HL-60 (cell line): Measurements from ENCODE around the gene BCCIP.

Source experiments
- DNase-seq, 2 experiments: peaks; one replicate each; pipeline ENCODE4 v3.0.0-alpha.2; 2010 to 2020; ENCODE audit warnings: low read depth in 1 of 2, low spot score in 1 of 2
- H3K27ac ChIP-seq: fragments of 250-450 bp; sonication (Bioruptor Pico); replicated peaks from 2 replicates; pipeline ENCODE4 v1.5.1; 2020; ENCODE audit warnings: mild to moderate bottlenecking, moderate library complexity
- H3K27me3 ChIP-seq: fragments of 250-450 bp; sonication (Bioruptor Pico); 2 replicates; pipeline ENCODE4 v1.5.1; 2021; ENCODE audit warnings: mild to moderate bottlenecking, moderate library complexity; ENCODE audit not compliant: insufficient read depth, poor library complexity, severe bottlenecking
- H3K4me3 ChIP-seq: replicated peaks from 2 replicates; pipeline ENCODE4 v1.5.1; 2011; ENCODE audit warnings: mild to moderate bottlenecking, control low read depth, low read length; ENCODE audit not compliant: insufficient read depth
- GABPA ChIP-seq: IDR thresholded peaks from 2 replicates; pipeline ENCODE4 v1.6.1; 2012; ENCODE audit warnings: low read depth
- POLR2AphosphoS5 ChIP-seq: IDR thresholded peaks from 2 replicates; pipeline ENCODE4 v1.6.1; 2012; ENCODE audit warnings: low read depth
- SPI1 ChIP-seq: IDR thresholded peaks from 2 replicates; pipeline ENCODE4 v1.6.1; 2012; ENCODE audit warnings: low read depth, mild to moderate bottlenecking, borderline replicate concordance
- TF ChIP-seq, protein P1 (sequence below): IDR thresholded peaks from one replicate; pipeline ENCODE4 v1.5.1; 2011; ENCODE audit warnings: low read length, control low read depth, inconsistent platforms; ENCODE audit not compliant: insufficient read depth
- TF ChIP-seq, protein P2 (sequence below): IDR thresholded peaks from 2 replicates; pipeline ENCODE4 v1.6.1; 2012; ENCODE audit warnings: low read depth; ENCODE audit not compliant: insufficient replicate concordance

Gene BCCIP

DNA sequence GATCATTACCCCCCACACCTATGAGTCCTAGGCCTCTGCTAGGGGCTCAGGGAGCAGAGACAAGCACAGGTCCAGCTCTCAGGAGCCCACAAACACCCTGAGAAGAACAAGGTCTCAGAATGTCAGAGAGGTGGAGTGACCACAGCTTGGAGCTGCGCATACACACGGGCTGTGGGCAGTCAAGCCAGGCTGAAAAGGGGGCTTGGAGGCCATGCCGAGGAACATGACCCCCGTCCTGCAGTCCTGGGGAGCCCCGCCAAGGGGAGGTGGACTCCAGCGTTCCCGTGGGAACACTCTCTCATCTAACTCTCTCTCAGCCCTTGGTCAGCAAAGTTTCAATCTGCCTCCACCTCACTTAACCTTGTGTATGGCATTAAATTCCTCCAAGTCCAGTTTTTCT is 39.9 kb upstream of the BCCIP start:
- no peak for TF ChIP-seq GABPA
- TF ChIP-seq POLR2AphosphoS5, result no peak
- TF ChIP-seq, protein P1, sequence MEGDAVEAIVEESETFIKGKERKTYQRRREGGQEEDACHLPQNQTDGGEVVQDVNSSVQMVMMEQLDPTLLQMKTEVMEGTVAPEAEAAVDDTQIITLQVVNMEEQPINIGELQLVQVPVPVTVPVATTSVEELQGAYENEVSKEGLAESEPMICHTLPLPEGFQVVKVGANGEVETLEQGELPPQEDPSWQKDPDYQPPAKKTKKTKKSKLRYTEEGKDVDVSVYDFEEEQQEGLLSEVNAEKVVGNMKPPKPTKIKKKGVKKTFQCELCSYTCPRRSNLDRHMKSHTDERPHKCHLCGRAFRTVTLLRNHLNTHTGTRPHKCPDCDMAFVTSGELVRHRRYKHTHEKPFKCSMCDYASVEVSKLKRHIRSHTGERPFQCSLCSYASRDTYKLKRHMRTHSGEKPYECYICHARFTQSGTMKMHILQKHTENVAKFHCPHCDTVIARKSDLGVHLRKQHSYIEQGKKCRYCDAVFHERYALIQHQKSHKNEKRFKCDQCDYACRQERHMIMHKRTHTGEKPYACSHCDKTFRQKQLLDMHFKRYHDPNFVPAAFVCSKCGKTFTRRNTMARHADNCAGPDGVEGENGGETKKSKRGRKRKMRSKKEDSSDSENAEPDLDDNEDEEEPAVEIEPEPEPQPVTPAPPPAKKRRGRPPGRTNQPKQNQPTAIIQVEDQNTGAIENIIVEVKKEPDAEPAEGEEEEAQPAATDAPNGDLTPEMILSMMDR, result no peak
- TF ChIP-seq, protein P2, sequence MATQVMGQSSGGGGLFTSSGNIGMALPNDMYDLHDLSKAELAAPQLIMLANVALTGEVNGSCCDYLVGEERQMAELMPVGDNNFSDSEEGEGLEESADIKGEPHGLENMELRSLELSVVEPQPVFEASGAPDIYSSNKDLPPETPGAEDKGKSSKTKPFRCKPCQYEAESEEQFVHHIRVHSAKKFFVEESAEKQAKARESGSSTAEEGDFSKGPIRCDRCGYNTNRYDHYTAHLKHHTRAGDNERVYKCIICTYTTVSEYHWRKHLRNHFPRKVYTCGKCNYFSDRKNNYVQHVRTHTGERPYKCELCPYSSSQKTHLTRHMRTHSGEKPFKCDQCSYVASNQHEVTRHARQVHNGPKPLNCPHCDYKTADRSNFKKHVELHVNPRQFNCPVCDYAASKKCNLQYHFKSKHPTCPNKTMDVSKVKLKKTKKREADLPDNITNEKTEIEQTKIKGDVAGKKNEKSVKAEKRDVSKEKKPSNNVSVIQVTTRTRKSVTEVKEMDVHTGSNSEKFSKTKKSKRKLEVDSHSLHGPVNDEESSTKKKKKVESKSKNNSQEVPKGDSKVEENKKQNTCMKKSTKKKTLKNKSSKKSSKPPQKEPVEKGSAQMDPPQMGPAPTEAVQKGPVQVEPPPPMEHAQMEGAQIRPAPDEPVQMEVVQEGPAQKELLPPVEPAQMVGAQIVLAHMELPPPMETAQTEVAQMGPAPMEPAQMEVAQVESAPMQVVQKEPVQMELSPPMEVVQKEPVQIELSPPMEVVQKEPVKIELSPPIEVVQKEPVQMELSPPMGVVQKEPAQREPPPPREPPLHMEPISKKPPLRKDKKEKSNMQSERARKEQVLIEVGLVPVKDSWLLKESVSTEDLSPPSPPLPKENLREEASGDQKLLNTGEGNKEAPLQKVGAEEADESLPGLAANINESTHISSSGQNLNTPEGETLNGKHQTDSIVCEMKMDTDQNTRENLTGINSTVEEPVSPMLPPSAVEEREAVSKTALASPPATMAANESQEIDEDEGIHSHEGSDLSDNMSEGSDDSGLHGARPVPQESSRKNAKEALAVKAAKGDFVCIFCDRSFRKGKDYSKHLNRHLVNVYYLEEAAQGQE, result no peak
- TF ChIP-seq SPI1, result no peak
- no peaks in the 10 kb centered on the region for H3K27me3 ChIP-seq
- no peak for DNase-seq
- H3K4me3 ChIP-seq, result no peak overlapping the region
- no peak overlapping the region for H3K27ac ChIP-seq

DNA sequence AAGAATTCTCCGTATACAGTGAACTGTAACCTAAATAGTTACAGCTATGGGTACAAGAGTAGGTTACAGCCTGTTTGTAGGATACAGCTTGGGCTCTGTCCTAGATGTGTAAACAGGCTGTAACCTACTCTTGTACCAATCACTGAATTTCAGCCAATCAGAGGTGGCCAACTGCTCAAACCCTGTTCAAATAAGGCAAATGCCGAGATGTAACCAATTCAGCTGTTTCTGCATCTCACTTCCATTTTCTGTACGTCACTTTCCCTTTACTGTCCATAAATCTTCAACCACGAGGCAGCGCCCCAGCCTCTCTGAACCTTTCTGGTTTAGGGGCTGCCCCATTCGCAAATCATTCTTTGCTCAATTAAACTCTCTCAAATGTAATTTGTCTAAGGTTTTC is 39.4 kb upstream of the BCCIP start:
- H3K27me3 ChIP-seq, result no peaks in the 10 kb centered on the region
- H3K4me3 ChIP-seq, result no peak overlapping the region
- TF ChIP-seq SPI1, result no peak
- no peak for TF ChIP-seq GABPA
- TF ChIP-seq, protein P2, result no peak
- TF ChIP-seq, protein P1, result no peak
- no peak for TF ChIP-seq POLR2AphosphoS5
- H3K27ac ChIP-seq, result no peak overlapping the region
- DNase-seq, result no peak

DNA sequence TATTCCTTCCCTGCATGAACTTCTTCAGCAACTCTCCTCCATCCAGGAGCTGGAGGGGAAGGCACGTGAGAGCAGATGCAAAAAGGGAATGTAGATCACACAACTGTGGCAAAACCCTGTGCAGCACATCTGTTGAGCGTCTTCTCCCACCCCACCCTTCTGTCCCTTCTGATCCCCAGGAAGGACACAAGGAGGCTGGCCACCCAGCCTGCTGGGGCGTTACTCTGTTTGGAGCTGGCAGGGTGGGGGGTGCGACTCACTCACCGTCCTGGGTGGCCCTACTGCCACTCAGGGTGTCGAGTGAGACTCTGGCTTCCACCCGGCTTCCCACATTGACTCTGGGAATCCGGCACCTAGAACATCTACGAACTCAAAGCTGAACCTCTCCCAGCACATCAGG is 37.6 kb upstream of the BCCIP start:
- Histone ChIP-seq H3K4me3 (no peak overlapping the region), H3K27ac (no peak overlapping the region), H3K27me3 (no peaks in the 10 kb centered on the region)
- TF ChIP-seq, protein P2, result no peak
- TF ChIP-seq POLR2AphosphoS5 (no peak), SPI1 (no peak), GABPA (no peak)
- TF ChIP-seq, protein P1, result no peak
- DNase-seq, result no peak
